Osteoblast (primary cell): ENCODE measurements around the gene ITGB1BP2. TPM values are rescaled to one million over a fixed set of nuclear protein-coding genes. Genes with fewer than 3 reads are reported as not detected.
"Not testable (repeated sequence)": the region's sequence is repeated elsewhere in the genome, so short reads cannot be mapped to it uniquely, and the experiment has no call there.

ENCODE experiments used
- DNase-seq: peaks from one replicate; pipeline ENCODE4 v3.0.0; 2011; ENCODE audit warnings: low spot score, mixed read lengths; ENCODE audit not compliant: insufficient read length; ENCODE audit errors: missing footprints
- H2AFZ ChIP-seq: 2 replicates; pipeline ENCODE4 v1.6.0; 2011; ENCODE audit warnings: mild to moderate bottlenecking, low read length
- H3K27ac ChIP-seq: 2 replicates; pipeline ENCODE4 v1.5.1; 2011; ENCODE audit warnings: mild to moderate bottlenecking, low read depth, low read length, moderate library complexity
- H3K27me3 ChIP-seq: 2 replicates; pipeline ENCODE4 v1.6.0; 2012; ENCODE audit warnings: mild to moderate bottlenecking, control low read depth, inconsistent platforms, low read length, moderate library complexity; ENCODE audit not compliant: insufficient read depth
- H3K36me3 ChIP-seq: 2 replicates; pipeline ENCODE4 v1.5.1; 2011; ENCODE audit warnings: mild to moderate bottlenecking, low read length, control low read depth, moderate library complexity; ENCODE audit not compliant: insufficient read depth
- H3K4me1 ChIP-seq: 2 replicates; pipeline ENCODE4 v1.5.1; 2011; ENCODE audit warnings: mild to moderate bottlenecking, low read length, control low read depth, moderate library complexity; ENCODE audit not compliant: insufficient read depth
- H3K4me2 ChIP-seq: 2 replicates; pipeline ENCODE4 v1.6.0; 2011; ENCODE audit warnings: mild to moderate bottlenecking, low read length; ENCODE audit not compliant: insufficient read depth
- H3K4me3 ChIP-seq: fragments of 200-600 bp; sonication (generic); 3 replicates; pipeline ENCODE4 v1.5.1; 2012; ENCODE audit warnings: mild to moderate bottlenecking, low read length, inconsistent platforms; ENCODE audit not compliant: insufficient read depth
- H3K79me2 ChIP-seq: 2 replicates; pipeline ENCODE4 v1.6.0; 2012; ENCODE audit warnings: mild to moderate bottlenecking, low read length, control low read depth, inconsistent platforms; ENCODE audit not compliant: insufficient read depth
- H3K9me3 ChIP-seq: 2 replicates; pipeline ENCODE4 v1.5.1; 2011; ENCODE audit warnings: low read depth, low read length, control low read depth
- H4K20me1 ChIP-seq: 2 replicates; pipeline ENCODE4 v1.6.0; 2012; ENCODE audit warnings: mild to moderate bottlenecking, low read length, control low read depth; ENCODE audit not compliant: insufficient read depth
- CTCF ChIP-seq: IDR thresholded peaks from 2 replicates; pipeline ENCODE4 v1.5.1; 2011; ENCODE audit warnings: mild to moderate bottlenecking, low read depth, low read length, moderate library complexity; ENCODE audit errors: extremely low read depth
- total RNA-seq: library from RNA; depleted of rRNA; stranded (reverse); fragments of >200 nt; gene quantifications from 2 replicates; pipeline ENCODE4 v1.2.3, GENCODE V29; 2012

ITGB1BP2 gene
- total RNA-seq, 1 donor, result 1.1 TPM

GRCh38 chrX:71296806-71297205 is 4.7 kb upstream of the ITGB1BP2 start:
- Histone ChIP-seq H3K79me2 (peaks cover 8% of the 10 kb centered on the region), H3K27me3 (no peaks in the 10 kb centered on the region), H3K36me3 (peaks cover 66% of the 10 kb centered on the region), H2AFZ (no peak overlapping the region), H3K4me3 (no peak overlapping the region), H4K20me1 (no peaks in the 10 kb centered on the region), H3K4me2 (no peak overlapping the region), H3K4me1 (peaks cover 15% of the 10 kb centered on the region), H3K27ac (no peak overlapping the region), H3K9me3 (no peaks in the 10 kb centered on the region)
- TF ChIP-seq CTCF, result no peak
- no peak for DNase-seq

GRCh38 chrX:71298119-71298518 is 3.4 kb upstream of the ITGB1BP2 start:
- H3K79me2 ChIP-seq, result peaks cover 8% of the 10 kb centered on the region
- no peak overlapping the region for H2AFZ ChIP-seq
- TF ChIP-seq CTCF, result no peak
- H3K27me3 ChIP-seq, result no peaks in the 10 kb centered on the region
- peaks cover 5% of the 10 kb centered on the region for H3K4me1 ChIP-seq
- H3K4me2 ChIP-seq, result no peak overlapping the region
- no peak for DNase-seq
- no peaks in the 10 kb centered on the region for H4K20me1 ChIP-seq
- peaks cover 59% of the 10 kb centered on the region for H3K36me3 ChIP-seq
- H3K9me3 ChIP-seq, result no peaks in the 10 kb centered on the region
- no peak overlapping the region for H3K4me3 ChIP-seq
- H3K27ac ChIP-seq, result no peak overlapping the region

- H3K9me3 ChIP-seq, H3K79me2 ChIP-seq, H2AFZ ChIP-seq, DNase-seq, H3K4me3 ChIP-seq, H3K4me1 ChIP-seq, H3K27ac ChIP-seq, H4K20me1 ChIP-seq, H3K4me2 ChIP-seq, H3K27me3 ChIP-seq: not testable (repeated sequence)
- H3K36me3 ChIP-seq, result peaks cover 49% of the 10 kb centered on the region
Observed at GRCh38 chrX:71300064-71300463, 1.5 kb upstream of the ITGB1BP2 start.

- peaks cover 49% of the 10 kb centered on the region for H3K36me3 ChIP-seq
- H3K4me2 ChIP-seq, H3K79me2 ChIP-seq, H3K4me3 ChIP-seq, H2AFZ ChIP-seq, H3K27me3 ChIP-seq, H3K27ac ChIP-seq, H3K9me3 ChIP-seq, H3K4me1 ChIP-seq, H4K20me1 ChIP-seq, DNase-seq: not testable (repeated sequence)
Observed at GRCh38 chrX:71300495-71300894, 1.1 kb upstream of the ITGB1BP2 start.

GRCh38 chrX:71302461-71303213 is 1.1 kb downstream of the ITGB1BP2 start:
- no peaks in the 10 kb centered on the region for H3K9me3 ChIP-seq
- H3K79me2 ChIP-seq, result no peaks in the 10 kb centered on the region
- H3K27me3 ChIP-seq, result no peaks in the 10 kb centered on the region
- no peak overlapping the region for H2AFZ ChIP-seq
- peaks cover 30% of the 10 kb centered on the region for H3K36me3 ChIP-seq
- no peak overlapping the region for H3K27ac ChIP-seq
- peak; percentile 69 for DNase-seq
- H3K4me3 ChIP-seq, result no peak overlapping the region
- H3K4me2 ChIP-seq, result no peak overlapping the region
- H4K20me1 ChIP-seq, result no peaks in the 10 kb centered on the region
- TF ChIP-seq CTCF, result no peak
- peaks cover 5% of the 10 kb centered on the region for H3K4me1 ChIP-seq
